HG03045 (cell line): ENCODE data around the gene RHCG.

Source experiments
- ATAC-seq: cut with Tn5 transposase; IDR thresholded peaks from one replicate; pipeline ENCODE4 v1.9.1; 2021; ENCODE audit warnings: mild to moderate bottlenecking, moderate library complexity; ENCODE audit not compliant: unreplicated experiment

RHCG gene

DNA sequence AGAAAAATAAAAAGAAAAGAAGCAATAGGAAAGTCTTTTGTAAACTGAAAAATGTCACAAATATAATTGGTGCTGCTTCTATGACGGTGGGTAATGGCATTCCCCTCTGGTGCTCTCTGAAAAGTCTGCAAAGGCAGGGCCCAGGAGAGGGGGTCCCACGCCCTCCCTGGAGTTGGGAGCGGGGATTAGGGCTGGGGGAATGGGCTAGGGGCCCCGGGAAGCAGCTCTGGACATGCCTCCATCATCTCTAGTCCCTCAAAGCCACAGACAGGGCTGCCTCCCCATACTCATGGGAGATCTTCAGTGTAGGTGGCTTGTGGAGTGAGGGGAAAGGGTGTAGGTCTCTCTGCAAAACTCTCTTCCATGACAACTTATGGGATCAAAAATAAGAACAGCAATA is 7.8 kb upstream of the RHCG start:
- ATAC-seq = no peak

GRCh38 chr15:89502867-89503595 is 6.6 kb upstream of the RHCG start:
- no peak for ATAC-seq

DNA sequence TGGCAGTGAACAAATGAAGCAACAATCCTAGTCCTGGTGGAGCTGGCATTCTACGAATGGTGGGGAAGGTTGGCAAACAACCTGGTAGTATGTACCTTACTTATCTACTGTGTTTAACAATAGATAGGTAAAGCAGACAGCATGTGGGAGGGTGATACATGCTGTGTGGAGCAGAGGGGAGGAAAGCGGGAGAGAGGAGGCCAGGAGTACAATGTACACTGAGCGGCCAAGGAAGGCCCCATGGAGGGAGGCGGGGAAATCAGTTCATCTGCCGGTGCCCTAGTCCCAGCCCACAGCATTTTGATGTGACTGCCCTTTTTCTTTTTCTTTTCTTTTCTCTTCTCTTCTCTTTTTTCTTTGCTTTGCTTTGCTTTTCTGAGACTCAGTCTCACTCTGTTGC is 5.3 kb upstream of the RHCG start:
- no peak for ATAC-seq

- ATAC-seq = no peak
Measured at GRCh38 chr15:89500397-89501270, 4.3 kb upstream of the RHCG start.

DNA sequence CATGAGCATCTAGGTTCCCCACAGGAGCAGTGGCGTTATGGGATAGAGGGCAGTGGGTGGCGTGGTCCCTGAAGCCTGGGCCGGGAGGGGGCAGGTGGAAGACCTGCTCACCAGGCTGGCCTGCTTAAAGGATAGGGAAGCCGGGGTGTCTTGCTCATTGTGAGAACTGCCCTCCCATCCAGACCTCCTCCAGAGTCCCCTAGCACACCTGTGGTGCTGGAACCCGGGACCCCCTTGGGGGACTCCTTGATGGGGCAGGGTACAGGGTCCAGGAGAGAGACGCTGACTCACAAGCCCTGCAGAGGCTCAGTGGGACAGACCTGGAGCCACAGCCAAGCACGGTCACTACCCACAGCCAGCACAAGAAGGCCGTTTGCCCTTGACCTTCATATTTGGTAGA is 2.8 kb upstream of the RHCG start:
- ATAC-seq = no peak

DNA sequence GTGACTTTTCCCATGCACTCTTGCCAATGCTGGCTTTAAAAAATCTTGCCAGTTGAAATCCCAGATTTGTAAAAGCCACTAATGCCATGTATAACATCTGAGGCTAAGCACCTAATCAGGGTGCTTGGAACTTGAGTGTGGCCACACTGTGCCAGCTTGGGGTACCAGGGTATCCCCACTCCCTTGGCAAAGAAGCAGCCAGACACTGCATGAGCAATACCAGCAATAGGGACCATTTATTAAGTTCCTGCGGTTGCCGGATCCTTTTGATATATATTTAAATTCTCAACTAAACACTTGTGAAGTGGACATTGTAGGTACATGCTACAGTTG is 2.2 kb upstream of the RHCG start:
- no peak for ATAC-seq

DNA sequence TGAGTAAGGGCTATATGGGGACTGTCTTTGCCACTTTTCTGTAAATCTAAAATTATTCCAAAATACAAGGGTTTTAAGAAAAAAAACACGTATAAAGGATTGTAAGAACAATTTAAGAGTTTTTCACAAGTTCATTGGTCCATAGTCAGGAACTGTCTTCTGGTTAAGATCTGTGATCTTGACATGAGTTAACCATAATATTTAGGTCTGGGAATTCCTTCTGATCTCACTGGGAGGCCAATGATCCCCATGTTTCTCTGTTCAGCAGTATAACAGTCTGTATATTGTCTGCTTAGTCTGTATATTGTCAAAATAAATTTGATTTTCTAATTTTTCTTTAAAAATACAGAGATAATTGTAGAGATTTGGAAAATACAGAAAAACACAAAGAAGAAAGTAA is 848 bp upstream of the RHCG start:
- no peak for ATAC-seq

GRCh38 chr15:89495638-89496145 is 691 bp downstream of the RHCG start:
- no peak for ATAC-seq

GRCh38 chr15:89494941-89495637 is 1.3 kb downstream of the RHCG start:
- ATAC-seq = no peak

DNA sequence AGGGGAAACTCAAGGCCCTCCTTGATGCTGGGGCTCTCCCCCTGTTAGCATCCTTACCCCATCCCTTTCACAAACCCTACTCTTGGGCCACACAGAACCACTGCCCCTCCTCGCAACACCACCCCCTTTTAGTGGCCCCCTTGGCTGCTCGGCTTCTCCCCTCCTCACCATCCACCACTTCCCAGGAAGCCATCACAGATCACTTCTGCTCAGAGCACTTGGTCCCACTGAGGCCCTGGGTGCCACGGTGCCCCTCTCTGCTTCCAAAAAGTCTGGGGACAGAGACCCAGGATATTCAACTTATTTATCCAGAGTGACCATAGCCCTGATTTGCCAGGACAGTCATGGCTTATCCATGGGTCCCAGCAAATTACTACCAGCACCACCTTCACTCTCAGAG is 2.4 kb downstream of the RHCG start:
- ATAC-seq = no peak

GRCh38 chr15:89492934-89493631 is 3.3 kb downstream of the RHCG start:
- no peak for ATAC-seq

- no peak for ATAC-seq
Measured at GRCh38 chr15:89492111-89492641, 4.2 kb downstream of the RHCG start.

GRCh38 chr15:89490814-89491315 is 5.5 kb downstream of the RHCG start:
- no peak for ATAC-seq

DNA sequence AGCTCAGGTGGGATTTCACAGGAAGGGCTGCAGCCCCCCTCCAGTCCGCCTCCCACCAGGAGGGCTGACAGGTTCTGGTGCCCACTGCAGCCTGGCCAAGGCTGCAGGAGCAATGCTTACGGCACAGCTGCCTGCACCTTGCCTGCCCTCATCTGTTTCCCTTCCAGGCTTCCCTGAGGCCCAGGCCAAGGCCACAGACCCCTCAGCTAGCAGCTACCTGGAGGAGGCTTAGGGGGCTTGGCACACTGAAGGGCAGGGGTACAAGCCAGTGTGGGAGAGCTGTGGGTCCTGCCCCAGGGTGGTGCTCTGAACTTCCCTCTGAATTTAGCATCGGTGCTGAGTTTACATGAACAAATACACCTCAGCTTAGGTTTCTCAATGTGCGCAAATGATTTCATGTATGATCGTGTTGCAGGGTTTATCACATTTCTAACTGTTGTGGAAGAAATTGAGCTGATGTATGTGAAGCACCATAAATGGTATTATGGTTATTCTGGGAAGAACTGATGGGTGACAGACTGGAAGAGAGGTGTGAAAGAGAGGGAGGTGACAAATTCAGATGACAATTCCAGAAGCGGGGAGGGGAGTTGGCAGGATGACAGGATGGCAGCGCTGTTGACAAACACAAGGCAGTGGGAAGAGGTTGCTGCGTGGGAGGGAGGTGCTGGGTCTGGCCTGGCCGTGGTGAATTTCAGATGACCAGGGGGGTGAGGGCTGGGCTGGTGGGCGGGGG is 6.1 kb downstream of the RHCG start:
- ATAC-seq = no peak

DNA sequence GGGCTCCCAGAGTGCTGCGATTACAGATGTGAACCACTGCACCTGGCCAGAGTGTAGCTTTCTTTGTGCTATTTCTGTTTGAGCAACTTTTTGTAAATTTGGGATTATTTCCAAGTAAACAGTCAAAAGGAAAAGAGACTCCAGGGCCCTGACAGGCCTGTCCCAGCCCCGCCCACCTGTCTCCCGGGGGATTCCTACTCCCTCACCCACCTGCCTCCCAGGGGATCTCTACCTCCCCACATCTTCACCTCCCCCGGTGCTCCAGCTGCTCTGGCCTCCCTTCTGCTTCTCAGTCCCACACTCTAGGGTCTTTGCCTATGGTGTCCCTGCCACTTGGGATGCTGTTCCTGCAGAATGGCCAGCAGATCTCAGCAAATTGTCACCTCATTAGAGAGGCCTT is 7.0 kb downstream of the RHCG start:
- no peak for ATAC-seq

DNA sequence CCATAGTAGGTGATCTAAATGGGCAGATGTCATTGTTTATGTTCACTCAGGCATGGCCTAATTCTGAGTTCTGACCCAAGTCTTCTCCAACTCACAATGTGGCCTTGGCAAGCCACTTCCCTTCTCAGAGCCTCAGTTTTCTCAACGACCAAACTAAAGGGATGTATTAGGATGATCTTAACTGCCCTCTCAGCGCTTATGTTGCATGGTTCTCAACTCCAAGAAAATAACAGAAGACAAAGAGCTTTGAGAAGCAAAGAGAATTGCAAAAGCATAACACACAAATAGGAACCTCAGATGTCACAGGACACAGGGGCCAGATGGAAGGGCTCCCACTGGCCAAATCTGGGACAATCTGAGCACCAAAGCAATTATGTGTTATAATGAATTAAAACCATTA is 8.6 kb downstream of the RHCG start:
- no peak for ATAC-seq

DNA sequence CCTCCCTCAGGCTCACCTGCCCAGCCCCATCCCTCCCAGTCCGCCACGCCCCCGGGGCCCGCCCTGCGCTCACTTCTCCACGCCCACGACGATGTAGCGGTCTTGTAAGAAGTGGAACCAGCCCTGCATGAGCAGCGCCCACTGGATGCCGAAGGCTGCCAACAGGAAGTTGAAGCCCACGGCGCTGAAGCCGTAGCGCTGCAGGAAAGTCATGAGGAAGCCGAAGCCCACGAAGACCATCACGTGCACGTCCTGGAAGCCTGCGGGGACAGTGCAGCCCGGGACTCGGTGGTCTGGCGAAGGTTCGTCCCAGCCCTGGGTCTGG is 9.7 kb downstream of the RHCG start:
- ATAC-seq = no peak

DNA sequence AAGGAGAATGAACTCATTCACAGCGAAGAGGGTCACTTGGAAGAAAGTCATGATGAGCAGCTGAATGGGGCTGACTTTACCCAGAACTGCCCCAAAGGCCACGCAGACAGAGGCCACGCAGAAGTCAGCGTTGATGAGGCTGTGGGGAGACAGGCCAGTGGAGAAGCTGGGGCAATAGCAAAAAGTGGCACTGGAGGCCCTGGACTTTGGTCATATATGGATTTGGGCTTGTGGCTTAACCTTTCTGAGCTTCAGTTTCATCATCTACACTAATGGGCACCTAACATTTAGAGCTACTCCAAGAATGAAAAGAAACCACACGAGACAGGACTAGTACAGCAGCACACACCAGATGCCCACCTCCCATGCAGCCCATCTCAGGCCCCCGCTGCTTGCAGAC is 13.3 kb downstream of the RHCG start:
- ATAC-seq = no peak

- ATAC-seq = no peak
Measured at GRCh38 chr15:89482139-89482538, 14.2 kb downstream of the RHCG start.

- ATAC-seq = no peak
Measured at GRCh38 chr15:89480505-89480904, 15.9 kb downstream of the RHCG start.
